Neural cell (in vitro differentiated cells): ENCODE results near the gene IRF2BP1. TPM values are rescaled to one million over a fixed set of nuclear protein-coding genes. Genes with fewer than 3 reads are reported as not detected.
A peak's percentile ranks its signal among the peaks of the same experiment; 100 is the strongest.

Source experiments
- H2AFZ ChIP-seq: fragments of 200-600, 300-800 bp; sonication (generic), shearing (Covaris generic); 2 replicates; pipeline ENCODE4 v1.6.0; 2014; ENCODE audit warnings: low read depth, mild to moderate bottlenecking, antibody characterized with exemption, low read length, moderate library complexity
- H3F3A ChIP-seq: fragments of 200-600 bp; shearing (Covaris generic); 2 replicates; pipeline ENCODE4 v1.6.1; 2016; ENCODE audit warnings: mild to moderate bottlenecking, moderate library complexity, mixed read lengths, antibody characterized with exemption, low read length; ENCODE audit not compliant: insufficient read depth, poor library complexity, severe bottlenecking
- H3K27ac ChIP-seq: fragments of 200-600, 300-800 bp; sonication (generic), shearing (Covaris generic); 2 replicates; pipeline ENCODE4 v1.5.1; 2014; ENCODE audit warnings: mild to moderate bottlenecking, low read length, moderate library complexity
- H3K27me3 ChIP-seq: fragments of 300-800, 200-600 bp; sonication (generic), shearing (Covaris generic); 2 replicates; pipeline ENCODE4 v1.6.0; 2014; ENCODE audit warnings: mild to moderate bottlenecking, low read depth, low read length, moderate library complexity; ENCODE audit not compliant: insufficient read depth
- H3K36me3 ChIP-seq: fragments of 300-800, 200-600 bp; sonication (generic), shearing (Covaris generic); 2 replicates; pipeline ENCODE4 v1.5.1; 2014; ENCODE audit warnings: mild to moderate bottlenecking, antibody characterized with exemption, low read length, moderate library complexity; ENCODE audit not compliant: insufficient read depth
- H3K4me2 ChIP-seq: fragments of 300-800, 200-600 bp; sonication (generic), shearing (Covaris generic); 2 replicates; pipeline ENCODE4 v1.6.0; 2014; ENCODE audit warnings: mild to moderate bottlenecking, low read length
- H3K4me3 ChIP-seq: fragments of 300-800, 200-600 bp; sonication (generic), shearing (Covaris generic); 2 replicates; pipeline ENCODE4 v1.5.1; 2014; ENCODE audit warnings: mild to moderate bottlenecking, low read length, moderate library complexity
- H3K79me2 ChIP-seq: fragments of 200-600 bp; shearing (Covaris generic); replicated peaks from 2 replicates; pipeline ENCODE4 v1.6.0; 2014; ENCODE audit warnings: mild to moderate bottlenecking, low read length, moderate library complexity; ENCODE audit not compliant: insufficient read depth
- H3K9ac ChIP-seq: fragments of 300-800, 200-600 bp; sonication (generic), shearing (Covaris generic); 2 replicates; pipeline ENCODE4 v1.6.1; 2016; ENCODE audit warnings: mild to moderate bottlenecking, low read length, mixed read lengths
- H3K9me2 ChIP-seq: fragments of 200-600 bp; shearing (Covaris generic); 2 replicates; pipeline ENCODE4 v1.6.1; 2016; ENCODE audit warnings: mild to moderate bottlenecking, low read length, mixed read lengths; ENCODE audit not compliant: insufficient read depth
- H3K9me3 ChIP-seq: fragments of 200-600, 300-800 bp; sonication (generic), shearing (Covaris generic); 2 replicates; pipeline ENCODE4 v1.6.1; 2016; ENCODE audit warnings: mild to moderate bottlenecking, mixed run types, low read length, moderate library complexity, mixed read lengths
- H4K20me1 ChIP-seq: fragments of 200-600 bp; shearing (Covaris generic); 2 replicates; pipeline ENCODE4 v1.6.1; 2016; ENCODE audit warnings: mild to moderate bottlenecking, mixed run types; ENCODE audit not compliant: insufficient read depth
- CTCF ChIP-seq: fragments of 450-650 bp; IDR thresholded peaks from 2 replicates; pipeline ENCODE4 v1.5.1; 2014; ENCODE audit warnings: antibody characterized with exemption, mild to moderate bottlenecking, moderate library complexity; ENCODE audit not compliant: poor library complexity, severe bottlenecking
- EP300 ChIP-seq: fragments of 450-650 bp; conservative IDR thresholded peaks from 2 replicates; pipeline ENCODE4 v1.6.1; 2014; ENCODE audit warnings: antibody characterized with exemption, mild to moderate bottlenecking, moderate library complexity; ENCODE audit not compliant: poor library complexity, severe bottlenecking
- EZH2 ChIP-seq: fragments of 200-600, 300-800 bp; shearing (Covaris generic), sonication (generic); IDR thresholded peaks from 2 replicates; pipeline ENCODE4 v1.6.1; 2014; ENCODE audit warnings: antibody characterized with exemption, low read length, borderline replicate concordance, mild to moderate bottlenecking; ENCODE audit not compliant: insufficient read depth, poor library complexity, severe bottlenecking
- MXI1 ChIP-seq: fragments of 450-650 bp; conservative IDR thresholded peaks from 2 replicates; pipeline ENCODE4 v1.6.1; 2014; ENCODE audit warnings: antibody characterized with exemption, mild to moderate bottlenecking; ENCODE audit not compliant: poor library complexity, severe bottlenecking
- POLR2AphosphoS5 ChIP-seq: IDR thresholded peaks from 2 replicates; pipeline ENCODE4 v1.6.1; 2012
- RAD21 ChIP-seq: fragments of 450-650 bp; conservative IDR thresholded peaks from 2 replicates; pipeline ENCODE4 v1.6.1; 2014; ENCODE audit warnings: antibody characterized with exemption, mild to moderate bottlenecking, moderate library complexity
- REST ChIP-seq: IDR thresholded peaks from 2 replicates; pipeline ENCODE4 v1.6.1; 2012; ENCODE audit warnings: borderline replicate concordance
- SMC3 ChIP-seq: fragments of 450-650 bp; conservative IDR thresholded peaks from 2 replicates; pipeline ENCODE4 v1.6.1; 2014; ENCODE audit warnings: antibody characterized with exemption, mild to moderate bottlenecking, moderate library complexity; ENCODE audit not compliant: poor library complexity
- TAF1 ChIP-seq: IDR thresholded peaks from 2 replicates; pipeline ENCODE4 v1.6.1; 2012; ENCODE audit warnings: low read depth
- polyA plus RNA-seq: library from polyadenylated mRNA; depleted of rRNA; stranded (reverse); fragments of >200 nt; gene quantifications from 2 replicates; pipeline ENCODE4 v1.2.3, GENCODE V29; 2014

The IRF2BP1 gene
- polyA plus RNA-seq, 1 donor from 2014 or later, result 26.9 TPM

GRCh38 chr19:45883881-45884681, 1.9 kb downstream of the IRF2BP1 start:
- no peak overlapping the region for H3K27ac ChIP-seq
- no peaks in the 10 kb centered on the region for H3K36me3 ChIP-seq
- H3K79me2 ChIP-seq, result peaks cover 5% of the 10 kb centered on the region
- peak overlapping the region; percentile 40 for H3K4me3 ChIP-seq
- H4K20me1 ChIP-seq, result peaks cover 10% of the 10 kb centered on the region
- no peak overlapping the region for H3K9ac ChIP-seq
- no peaks in the 10 kb centered on the region for H3F3A ChIP-seq
- no peaks in the 10 kb centered on the region for H3K9me3 ChIP-seq
- no peaks in the 10 kb centered on the region for H3K27me3 ChIP-seq
- no peak overlapping the region for H3K4me2 ChIP-seq
- TF ChIP-seq MXI1 (no peak), EZH2 (no peak), EP300 (no peak), REST (no peak), TAF1 (no peak), RAD21 (no peak), POLR2AphosphoS5 (no peak)
- no peaks in the 10 kb centered on the region for H3K9me2 ChIP-seq
- H2AFZ ChIP-seq, result no peak overlapping the region

- TF ChIP-seq SMC3, result no peak
- TF ChIP-seq TAF1, result no peak
- no peak for TF ChIP-seq POLR2AphosphoS5
- H3K27ac ChIP-seq, result no peak overlapping the region
Measured at GRCh38 chr19:45883586-45883880, 2.4 kb downstream of the IRF2BP1 start.

GRCh38 chr19:45882652-45883585, 3.0 kb downstream of the IRF2BP1 start:
- peaks cover 10% of the 10 kb centered on the region for H4K20me1 ChIP-seq
- no peaks in the 10 kb centered on the region for H3K27me3 ChIP-seq
- H3K9me3 ChIP-seq, result no peaks in the 10 kb centered on the region
- H3K9ac ChIP-seq, result peak overlapping the region; percentile 12
- no peak overlapping the region for H3K27ac ChIP-seq
- peaks cover 5% of the 10 kb centered on the region for H3K79me2 ChIP-seq
- no peaks in the 10 kb centered on the region for H3F3A ChIP-seq
- TF ChIP-seq TAF1 (no peak), EZH2 (no peak), MXI1 (peak; percentile 19), CTCF (peak; percentile 85), SMC3 (peak; percentile 62), RAD21 (peak; percentile 59)
- H2AFZ ChIP-seq, result no peak overlapping the region
- H3K4me2 ChIP-seq, result peak overlapping the region; percentile 14
- no peaks in the 10 kb centered on the region for H3K36me3 ChIP-seq
- H3K4me3 ChIP-seq, result peak overlapping the region; percentile 53
- H3K9me2 ChIP-seq, result no peaks in the 10 kb centered on the region

More at GRCh38 chr19:45883586-45883880, 2.4 kb downstream of the IRF2BP1 start:
- H3K27me3 ChIP-seq, result no peaks in the 10 kb centered on the region
- H3K79me2 ChIP-seq, result peaks cover 5% of the 10 kb centered on the region
- peak overlapping the region; percentile 53 for H3K4me3 ChIP-seq
- no peak overlapping the region for H3K9ac ChIP-seq
- peaks cover 10% of the 10 kb centered on the region for H4K20me1 ChIP-seq
- H3K9me2 ChIP-seq, result no peaks in the 10 kb centered on the region
- no peaks in the 10 kb centered on the region for H3K9me3 ChIP-seq
- no peaks in the 10 kb centered on the region for H3K36me3 ChIP-seq
- H2AFZ ChIP-seq, result no peak overlapping the region
- H3K4me2 ChIP-seq, result no peak overlapping the region
- no peaks in the 10 kb centered on the region for H3F3A ChIP-seq
